HepG2 (cell line): ENCODE data around the gene TTLL1. TPM values are rescaled to one million over a fixed set of nuclear protein-coding genes. Genes with fewer than 3 reads are reported as not detected.
"Not testable (repeated sequence)": the region's sequence is repeated elsewhere in the genome, so short reads cannot be mapped to it uniquely, and the experiment has no call there.

ENCODE experiments used
- ATAC-seq: fragments of 200-7000 bp; cut with Tn5 transposase; 3 replicates; pipeline ENCODE4 v1.9.1; 2020; ENCODE audit warnings: mild to moderate bottlenecking, moderate library complexity
- BruUV-seq: library from RNA; stranded (reverse); fragments of 400-500 nt; replicated peaks from 2 replicates; lab custom pipeline; 2021; lab: Mats Ljungman, UMichigan
- CTCF ChIA-PET: fragments of 300-600 bp; formaldehyde crosslinking; extraction: SDS; loops from one replicate; lab custom pipeline; 2021; ENCODE audit warnings: low total read pairs, inconsistent platforms, low intra/inter-chr PET ratio; lab: Yijun Ruan, JAX
- POLR2A ChIA-PET: fragments of 350-600 bp; sonication (Branson Sonifier 250); formaldehyde crosslinking; loops from one replicate; lab custom pipeline; 2020; ENCODE audit warnings: antibody characterized with exemption, inconsistent platforms; lab: Yijun Ruan, JAX
- DNase-seq: peaks from one replicate; pipeline ENCODE4 v3.0.0-alpha.2; 2015; ENCODE audit warnings: low spot score
- FAIRE-seq: peaks from 3 replicates; lab custom pipeline; 2011; peaks lifted over from hg19 to GRCh38; lab: Jason Lieb, UNC
- H2AFZ ChIP-seq: one replicate; pipeline ENCODE4 v1.6.1; 2011; ENCODE audit warnings: low read length, inconsistent platforms
- H3K27ac ChIP-seq: fragments of 300-600 bp; 3 replicates; pipeline ENCODE4 v1.8.0; 2011; ENCODE audit warnings: mixed run types, mild to moderate bottlenecking, mixed read lengths, low read length, inconsistent platforms; ENCODE audit not compliant: insufficient read depth; ENCODE audit errors: extremely low read length
- H3K27me3 ChIP-seq, 2 experiments: fragments of 200-600 bp in 1 of 2; 2 replicates in 1 of 2; 3 replicates in 1 of 2; pipeline versions ENCODE4 v1.6.0 to v1.8.0; 2011; ENCODE audit warnings: low read length in 2 of 2, mild to moderate bottlenecking in 2 of 2, moderate library complexity in 2 of 2, inconsistent platforms in 1 of 2; ENCODE audit not compliant: insufficient read depth in 2 of 2, control insufficient read depth in 1 of 2
- H3K36me3 ChIP-seq, 2 experiments: fragments of 200-600 bp in 1 of 2; replicated peaks in 1 of 2; 2 replicates in 1 of 2; 3 replicates in 1 of 2; pipeline versions ENCODE4 v1.5.1 to v1.8.0; 2011; ENCODE audit warnings: low read length in 2 of 2, inconsistent platforms in 1 of 2; ENCODE audit not compliant: insufficient read depth in 2 of 2, control insufficient read depth in 1 of 2
- H3K4me1 ChIP-seq: 2 replicates; pipeline ENCODE4 v1.5.1; 2012; ENCODE audit warnings: low read length, inconsistent platforms; ENCODE audit not compliant: insufficient read depth
- H3K4me2 ChIP-seq: 2 replicates; pipeline ENCODE4 v1.6.0; 2011; ENCODE audit warnings: low read depth, low read length, inconsistent platforms
- H3K4me3 ChIP-seq, 3 experiments: fragments of 200-600 bp in 1 of 3; sonication (generic), shearing (Covaris generic) in 1 of 3; replicated peaks in 1 of 3; 2 replicates each; pipeline ENCODE4 v1.5.1; 2011 to 2016; ENCODE audit warnings: low read length in 3 of 3, inconsistent platforms in 2 of 3, low read depth in 2 of 3, mild to moderate bottlenecking in 2 of 3, control low read depth in 1 of 3, mixed read lengths in 1 of 3; ENCODE audit not compliant: insufficient read depth in 1 of 3
- H3K79me2 ChIP-seq: one replicate; pipeline ENCODE4 v1.6.1; 2011; ENCODE audit warnings: low read length, inconsistent platforms; ENCODE audit not compliant: insufficient read depth
- H3K9ac ChIP-seq: 2 replicates; pipeline ENCODE4 v1.6.0; 2011; ENCODE audit warnings: mild to moderate bottlenecking, low read depth, low read length, inconsistent platforms; ENCODE audit not compliant: insufficient read depth
- H3K9me3 ChIP-seq: 2 replicates; pipeline ENCODE4 v1.5.1; 2012; ENCODE audit warnings: mild to moderate bottlenecking, low read length
- H4K20me1 ChIP-seq: 2 replicates; pipeline ENCODE4 v1.6.0; 2011; ENCODE audit warnings: inconsistent platforms, mild to moderate bottlenecking, low read length, moderate library complexity; ENCODE audit not compliant: insufficient read depth
- PRDM15 ChIP-seq: sonication (generic); formaldehyde crosslinking; IDR thresholded peaks from 2 replicates; pipeline ENCODE4 v1.4.0; 2020; ENCODE audit warnings: missing genetic modification reagents
- RNF219 ChIP-seq: sonication (generic); formaldehyde crosslinking; IDR thresholded peaks from 2 replicates; pipeline ENCODE4 v1.5.0; 2020; ENCODE audit warnings: mild to moderate bottlenecking, missing genetic modification reagents
- SOX13 ChIP-seq, 3 experiments: fragments of 450-650 bp in 1 of 3; sonication (generic) in 1 of 3; formaldehyde crosslinking in 1 of 3; IDR thresholded peaks in 2 of 3; conservative IDR thresholded peaks in 1 of 3; 2 replicates each; pipeline versions ENCODE4 v1.5.0 to v1.6.1; 2016 to 2020; ENCODE audit warnings: antibody characterized with exemption in 1 of 3, mild to moderate bottlenecking in 1 of 3, missing compliant biosample characterization in 1 of 3, missing genetic modification reagents in 1 of 3, moderate library complexity in 1 of 3
- SOX5 ChIP-seq: IDR thresholded peaks from 2 replicates; pipeline ENCODE4 v1.6.1; 2016; ENCODE audit warnings: borderline replicate concordance
- SOX6 ChIP-seq, 2 experiments: fragments of 450-650 bp in 1 of 2; sonication (generic) in 1 of 2; formaldehyde crosslinking in 1 of 2; IDR thresholded peaks; 2 replicates each; pipeline versions ENCODE4 v1.4.0 to v1.6.1; 2017 to 2020; ENCODE audit warnings: antibody characterized with exemption in 1 of 2, mild to moderate bottlenecking in 1 of 2, missing genetic modification reagents in 1 of 2
- WGBS: methylation state at CpG from one replicate; pipeline ENCODE4 v1.1.6; 2017; ENCODE audit warnings: low lambda C conversion rate; 5-methylcytosine and 5-hydroxymethylcytosine counted together
- in situ Hi-C: cut with HindIII; loops from 2 replicates; pipeline ENCODE4 v1.10.0; 2017; ENCODE audit warnings: low pct_unique_long_range_greater_than_20kb; ENCODE audit not compliant: extremely low pct_ligation_motif_present
- intact Hi-C: fragments of 100-400 bp; cut with micrococcal nuclease; formaldehyde crosslinking; loops from one replicate; pipeline ENCODE4 v1.10.0; 2022; ENCODE audit not compliant: unreplicated experiment
- polyA plus RNA-seq, 8 experiments: library from polyadenylated mRNA; depleted of rRNA in 3 of 8; stranded (reverse) in 7 of 8; unstranded in 1 of 8; fragments of >200 nt; fragmentation: Illumina TruSeq in 4 of 8; extraction: Trizol in 4 of 8; gene quantifications; 2 replicates each; pipeline versions ENCODE4 v1.2.1 to v1.2.3, GENCODE V29; 2011 to 2016; ENCODE audit warnings: low read depth in 4 of 8, missing spikeins in 1 of 8, mixed read lengths in 1 of 8; ENCODE audit not compliant: insufficient read depth in 1 of 8
- total RNA-seq, 5 experiments: library from RNA; depleted of rRNA; stranded (reverse); fragments of >200 nt; fragmentation: Illumina TruSeq; extraction: Trizol; gene quantifications; 2 replicates each; pipeline ENCODE4 v1.2.3, GENCODE V29; 2016; ENCODE audit warnings: low read depth in 1 of 5

TTLL1 gene
- total and polyA plus RNA-seq, 2 of the 13 experiments (the other 11 are each of a cell fraction or from before 2014, with no cell fraction given): 1.6 to 5.3 TPM

- TF ChIP-seq PRDM15 (CRISPR knock-in tag): no peak
These were observed 71.4 kb downstream of the TTLL1 start (continued) for GRCh38 chr22:43017525-43018460.

GRCh38 chr22:43016150-43016549, 73.0 kb downstream of the TTLL1 start:
- peak overlapping the region; percentile 66 for H3K27ac ChIP-seq

More at GRCh38 chr22:43016150-43016549, 73.0 kb downstream of the TTLL1 start:
- Histone ChIP-seq H3K4me2 (peak overlapping the region; percentile 84), H4K20me1 (peaks cover 20% of the 10 kb centered on the region), H3K79me2 (peaks cover 36% of the 10 kb centered on the region), H3K4me1 (peaks cover 72% of the 10 kb centered on the region), H3K9ac (peak overlapping the region; percentile 79; the same call in 1 of the 2 replicates), H3K4me3 (peak overlapping the region; percentile 65 to 78 (median 67); a peak in 3 of 6 replicates)
- in situ Hi-C loops; H3K27me3 ChIP-seq; FAIRE-seq; CTCF ChIA-PET; H3K9me3 ChIP-seq; intact Hi-C loops; ATAC-seq; H3K36me3 ChIP-seq; DNase-seq; BruUV-seq; H2AFZ ChIP-seq; TF ChIP-seq SOX6 (IDR thresholded peaks at IDR 0.05): not testable (repeated sequence)
- WGBS: 41% methylated on average over 5 of the region's 5 CpGs
- POLR2A ChIA-PET: interaction anchor here (0.6 to 8.7 kb wide), 12 partner anchors 11 to 159 kb away, joined by 3 to 185 read pairs (median 10); partner anchors contain the start of gene ARFGAP3
- 0 out of 2 replicates have a peak, but pooled peaks have one; percentile 16 for TF ChIP-seq SOX6 (CRISPR knock-in tag; IDR thresholded peaks at IDR 0.05)
- TF ChIP-seq SOX13 (IDR thresholded peaks at IDR 0.05): peak; percentile 24; the same call in 1 of the 2 replicates
- peak in 1 of 2 experiments; percentile 76; a peak in 2 of 4 replicates for TF ChIP-seq SOX13 (CRISPR knock-in tag; conservative IDR thresholded peaks at IDR 0.05 in 1 of 2, IDR thresholded peaks at IDR 0.05 in 1 of 2)
- peak; percentile 70; the same call in 1 of the 2 replicates for TF ChIP-seq SOX5
- 0 out of 2 replicates have a peak, but pooled peaks have one; percentile 0 for TF ChIP-seq RNF219 (CRISPR knock-in tag)
